ENCODE data around the gene TNP2.
A peak's percentile ranks its signal among the peaks of the same experiment; 100 is the strongest.

Gene TNP2

GRCh38 chr16:11297492-11298142 is 28.5 kb upstream of the TNP2 start:
- Histone ChIP-seq H3K27ac (no peak overlapping the region), H3K4me3 (ENCODE audit: low read depth, low read length) (no peak overlapping the region), H3K27me3 (replicated peaks) (no peaks in the 10 kb centered on the region), H3K36me3 (replicated peaks) (no peaks in the 10 kb centered on the region)
- in situ Hi-C loops (cut with HindIII; ENCODE audit: low pct_ligation_motif_present, low sequenced_read_pairs) = no loop called here
- DNase-seq = peak; percentile 33
- TF ChIP-seq CTCF (IDR thresholded peaks at IDR 0.05; ENCODE audit: low read depth, low read length, missing control alignments) = no peak

GRCh38 chr16:11296706-11297491 is 27.8 kb upstream of the TNP2 start:
- Histone ChIP-seq H3K36me3 (replicated peaks) (no peaks in the 10 kb centered on the region), H3K4me3 (ENCODE audit: low read depth, low read length) (no peak overlapping the region), H3K27ac (no peak overlapping the region)

GRCh38 chr16:11296351-11296705 is 27.2 kb upstream of the TNP2 start:
- TF ChIP-seq CTCF (IDR thresholded peaks at IDR 0.05; ENCODE audit: low read depth, low read length, missing control alignments) = no peak
- DNase-seq = no peak
- in situ Hi-C loops (cut with HindIII; ENCODE audit: low pct_ligation_motif_present, low sequenced_read_pairs) = no loop called here

More at GRCh38 chr16:11296706-11297491, 27.8 kb upstream of the TNP2 start:
- in situ Hi-C loops (cut with HindIII; ENCODE audit: low pct_ligation_motif_present, low sequenced_read_pairs) = no loop called here
- no peak for DNase-seq
- no peak for TF ChIP-seq CTCF (IDR thresholded peaks at IDR 0.05; ENCODE audit: low read depth, low read length, missing control alignments)
- no peaks in the 10 kb centered on the region for H3K27me3 ChIP-seq (replicated peaks)

GRCh38 chr16:11295672-11296071 is 26.5 kb upstream of the TNP2 start:
- in situ Hi-C loops (cut with HindIII; ENCODE audit: low pct_ligation_motif_present, low sequenced_read_pairs) = no loop called here
- no peak for DNase-seq
- H3K4me3 ChIP-seq (ENCODE audit: low read depth, low read length) = no peak overlapping the region

More at GRCh38 chr16:11296351-11296705, 27.2 kb upstream of the TNP2 start:
- no peaks in the 10 kb centered on the region for H3K27me3 ChIP-seq (replicated peaks)
- no peak overlapping the region for H3K27ac ChIP-seq
- H3K4me3 ChIP-seq (ENCODE audit: low read depth, low read length) = no peak overlapping the region
- H3K36me3 ChIP-seq (replicated peaks) = no peaks in the 10 kb centered on the region

GRCh38 chr16:11292076-11292748 is 23.1 kb upstream of the TNP2 start:
- in situ Hi-C loops (cut with HindIII; ENCODE audit: low pct_ligation_motif_present, low sequenced_read_pairs) = no loop called here
- no peak for TF ChIP-seq CTCF (IDR thresholded peaks at IDR 0.05; ENCODE audit: low read depth, low read length, missing control alignments)
- no peak overlapping the region for H3K27ac ChIP-seq

More at GRCh38 chr16:11295672-11296071, 26.5 kb upstream of the TNP2 start:
- Histone ChIP-seq H3K27me3 (replicated peaks) (no peaks in the 10 kb centered on the region), H3K27ac (no peak overlapping the region), H3K36me3 (replicated peaks) (no peaks in the 10 kb centered on the region)
- no peak for TF ChIP-seq CTCF (IDR thresholded peaks at IDR 0.05; ENCODE audit: low read depth, low read length, missing control alignments)

More at GRCh38 chr16:11292076-11292748, 23.1 kb upstream of the TNP2 start:
- no peak for DNase-seq
- H3K4me3 ChIP-seq (ENCODE audit: low read depth, low read length) = no peak overlapping the region
- no peaks in the 10 kb centered on the region for H3K36me3 ChIP-seq (replicated peaks)
- no peaks in the 10 kb centered on the region for H3K27me3 ChIP-seq (replicated peaks)
